Body of pancreas (tissue), 4 donors: ENCODE measurements around the gene TCEAL6.

ENCODE experiments used
- POLR2A ChIP-seq, 3 donors: fragments of 450-650 bp; IDR thresholded peaks; one replicate each; pipeline ENCODE4 v1.6.1; 2016; ENCODE audit warnings: antibody characterized with exemption in 3 of 3, mild to moderate bottlenecking in 2 of 3
- TF ChIP-seq, protein P1 (sequence below), 7 experiments: fragments of 450-650 bp in 4 of 7; fragments of 200-600 bp in 3 of 7; sonication (generic) in 3 of 7; IDR thresholded peaks; one replicate each; pipeline ENCODE4 v1.5.1; 2016 to 2019; ENCODE audit warnings: antibody characterized with exemption in 7 of 7

DNA sequence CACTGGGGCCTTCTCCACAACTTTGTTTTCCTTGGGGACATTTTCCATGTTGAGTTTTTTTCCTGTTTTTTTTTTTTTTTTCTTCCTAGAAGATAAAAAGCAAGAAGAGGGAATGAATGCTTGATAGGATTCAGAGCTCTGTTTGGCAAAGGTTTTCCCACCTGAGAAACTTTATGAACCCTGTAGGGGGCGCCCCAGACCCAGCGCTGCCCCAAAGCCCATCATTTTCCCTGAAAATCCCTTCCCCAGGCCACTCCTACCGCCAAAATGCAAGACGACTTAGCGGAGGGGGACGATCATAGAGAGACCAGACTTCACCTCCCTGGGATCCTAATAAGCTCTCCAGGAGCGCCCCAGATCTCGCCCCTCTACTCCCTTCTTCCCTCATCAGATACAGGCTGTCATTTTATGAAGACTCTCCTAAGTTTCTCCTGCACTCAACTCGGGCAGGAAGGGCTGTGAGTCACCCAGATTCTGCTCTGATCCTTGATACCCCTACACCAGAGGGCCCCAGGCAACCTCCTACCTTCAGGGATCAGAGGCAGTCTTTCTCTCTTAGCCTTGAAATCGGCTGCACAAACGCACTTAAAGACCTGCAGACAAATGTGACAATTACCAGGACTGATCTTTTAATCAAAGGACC lies 12.1 kb upstream of the TCEAL6 start:
- TF ChIP-seq POLR2A (IDR thresholded peaks at IDR 0.05) = no peak
- TF ChIP-seq, protein P1, sequence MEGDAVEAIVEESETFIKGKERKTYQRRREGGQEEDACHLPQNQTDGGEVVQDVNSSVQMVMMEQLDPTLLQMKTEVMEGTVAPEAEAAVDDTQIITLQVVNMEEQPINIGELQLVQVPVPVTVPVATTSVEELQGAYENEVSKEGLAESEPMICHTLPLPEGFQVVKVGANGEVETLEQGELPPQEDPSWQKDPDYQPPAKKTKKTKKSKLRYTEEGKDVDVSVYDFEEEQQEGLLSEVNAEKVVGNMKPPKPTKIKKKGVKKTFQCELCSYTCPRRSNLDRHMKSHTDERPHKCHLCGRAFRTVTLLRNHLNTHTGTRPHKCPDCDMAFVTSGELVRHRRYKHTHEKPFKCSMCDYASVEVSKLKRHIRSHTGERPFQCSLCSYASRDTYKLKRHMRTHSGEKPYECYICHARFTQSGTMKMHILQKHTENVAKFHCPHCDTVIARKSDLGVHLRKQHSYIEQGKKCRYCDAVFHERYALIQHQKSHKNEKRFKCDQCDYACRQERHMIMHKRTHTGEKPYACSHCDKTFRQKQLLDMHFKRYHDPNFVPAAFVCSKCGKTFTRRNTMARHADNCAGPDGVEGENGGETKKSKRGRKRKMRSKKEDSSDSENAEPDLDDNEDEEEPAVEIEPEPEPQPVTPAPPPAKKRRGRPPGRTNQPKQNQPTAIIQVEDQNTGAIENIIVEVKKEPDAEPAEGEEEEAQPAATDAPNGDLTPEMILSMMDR (IDR thresholded peaks at IDR 0.05) = peak in 4 of 7 experiments; percentile 17 to 32 (median 28)
